Measurements from ENCODE around the gene ADD1. TPM values are rescaled to one million over a fixed set of nuclear protein-coding genes. Genes with fewer than 3 reads are reported as not detected.
"Not testable (repeated sequence)": the region's sequence is repeated elsewhere in the genome, so short reads cannot be mapped to it uniquely, and the experiment has no call there.

ADD1 gene
- total RNA-seq, 1 donor from 2014 or later: 276 TPM

DNA sequence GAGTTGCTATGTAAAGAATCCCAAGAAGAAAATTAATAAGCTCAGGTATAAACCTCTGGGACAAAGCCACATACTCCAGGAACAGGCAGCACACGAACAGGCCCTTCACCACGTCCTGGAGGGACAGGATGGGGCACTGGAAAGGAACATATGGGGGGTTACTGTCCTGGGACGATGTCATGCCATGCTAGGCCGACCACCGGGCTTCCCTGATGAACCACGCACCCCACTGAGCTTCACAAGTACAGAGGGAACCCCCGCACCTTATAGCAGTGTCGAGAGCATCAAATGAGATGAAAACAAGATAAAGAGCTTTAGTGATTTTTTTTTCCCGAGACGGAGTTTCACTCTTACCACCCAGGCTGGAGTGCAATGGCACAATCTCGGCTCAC is 100.4 kb downstream of the ADD1 start:
- Mint-ChIP-seq H3K36me3 (ENCODE audit: unreplicated experiment) (peaks cover 3% of the 10 kb centered on the region), H3K4me1 (ENCODE audit: low read depth, unreplicated experiment) (no peaks in the 10 kb centered on the region), H3K9me3 (ENCODE audit: unreplicated experiment) (no peaks in the 10 kb centered on the region), H3K27me3 (ENCODE audit: unreplicated experiment) (peaks cover 5% of the 10 kb centered on the region), H3K27ac (ENCODE audit: unreplicated experiment) (peak overlapping the region; percentile 43), H3K4me3 (ENCODE audit: unreplicated experiment) (no peak overlapping the region)
- DNase-seq: no peak
- TF ChIP-seq, protein P1, sequence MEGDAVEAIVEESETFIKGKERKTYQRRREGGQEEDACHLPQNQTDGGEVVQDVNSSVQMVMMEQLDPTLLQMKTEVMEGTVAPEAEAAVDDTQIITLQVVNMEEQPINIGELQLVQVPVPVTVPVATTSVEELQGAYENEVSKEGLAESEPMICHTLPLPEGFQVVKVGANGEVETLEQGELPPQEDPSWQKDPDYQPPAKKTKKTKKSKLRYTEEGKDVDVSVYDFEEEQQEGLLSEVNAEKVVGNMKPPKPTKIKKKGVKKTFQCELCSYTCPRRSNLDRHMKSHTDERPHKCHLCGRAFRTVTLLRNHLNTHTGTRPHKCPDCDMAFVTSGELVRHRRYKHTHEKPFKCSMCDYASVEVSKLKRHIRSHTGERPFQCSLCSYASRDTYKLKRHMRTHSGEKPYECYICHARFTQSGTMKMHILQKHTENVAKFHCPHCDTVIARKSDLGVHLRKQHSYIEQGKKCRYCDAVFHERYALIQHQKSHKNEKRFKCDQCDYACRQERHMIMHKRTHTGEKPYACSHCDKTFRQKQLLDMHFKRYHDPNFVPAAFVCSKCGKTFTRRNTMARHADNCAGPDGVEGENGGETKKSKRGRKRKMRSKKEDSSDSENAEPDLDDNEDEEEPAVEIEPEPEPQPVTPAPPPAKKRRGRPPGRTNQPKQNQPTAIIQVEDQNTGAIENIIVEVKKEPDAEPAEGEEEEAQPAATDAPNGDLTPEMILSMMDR (IDR thresholded peaks at IDR 0.05; ENCODE audit: partially characterized antibody, unreplicated experiment): no peak

DNA sequence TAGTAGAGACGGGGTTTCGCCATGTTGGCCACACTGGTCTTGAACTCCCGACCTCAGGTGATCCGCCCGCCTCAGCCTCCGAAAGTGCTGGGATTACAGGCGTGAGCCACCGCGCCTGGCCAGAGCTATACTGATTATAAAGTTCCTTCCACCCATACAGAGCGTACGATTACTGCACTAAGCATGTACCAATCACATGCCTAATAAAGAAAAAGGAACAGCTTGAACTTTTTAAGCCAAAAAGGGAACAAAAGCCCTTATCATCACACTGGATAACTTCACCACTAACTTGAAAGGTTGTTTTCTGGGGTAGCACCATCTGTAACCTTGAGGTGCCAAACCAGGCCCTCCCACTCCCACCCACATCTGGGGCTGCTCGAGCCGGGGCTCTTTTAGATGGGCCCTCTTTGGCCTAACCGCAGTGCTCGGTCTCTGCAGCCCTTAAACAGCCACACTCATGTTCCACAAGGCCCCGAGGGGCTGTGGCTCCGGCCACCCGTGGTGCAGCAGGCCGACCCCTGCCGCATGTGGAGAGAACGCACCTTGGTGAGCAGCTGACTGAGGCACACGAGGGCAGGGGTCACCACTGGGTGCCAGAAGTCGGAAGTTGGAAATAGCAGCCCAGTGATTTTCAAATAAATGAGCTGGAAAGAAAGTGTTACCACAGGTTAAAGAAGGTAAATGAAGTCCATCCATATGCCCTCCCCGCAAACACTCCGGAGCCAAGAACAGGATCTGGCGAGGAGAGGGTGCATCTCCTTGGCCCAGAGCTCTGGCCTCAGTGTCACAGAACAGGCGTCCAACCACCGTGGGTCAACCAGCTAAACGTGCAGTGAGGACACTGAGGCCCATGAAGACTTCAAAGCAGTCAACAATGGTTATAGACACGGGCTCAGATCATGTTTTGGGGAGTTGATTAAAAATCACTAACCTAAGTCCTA is 101.2 kb downstream of the ADD1 start:
- no peak overlapping the region for H3K27ac Mint-ChIP-seq (ENCODE audit: unreplicated experiment)

DNA sequence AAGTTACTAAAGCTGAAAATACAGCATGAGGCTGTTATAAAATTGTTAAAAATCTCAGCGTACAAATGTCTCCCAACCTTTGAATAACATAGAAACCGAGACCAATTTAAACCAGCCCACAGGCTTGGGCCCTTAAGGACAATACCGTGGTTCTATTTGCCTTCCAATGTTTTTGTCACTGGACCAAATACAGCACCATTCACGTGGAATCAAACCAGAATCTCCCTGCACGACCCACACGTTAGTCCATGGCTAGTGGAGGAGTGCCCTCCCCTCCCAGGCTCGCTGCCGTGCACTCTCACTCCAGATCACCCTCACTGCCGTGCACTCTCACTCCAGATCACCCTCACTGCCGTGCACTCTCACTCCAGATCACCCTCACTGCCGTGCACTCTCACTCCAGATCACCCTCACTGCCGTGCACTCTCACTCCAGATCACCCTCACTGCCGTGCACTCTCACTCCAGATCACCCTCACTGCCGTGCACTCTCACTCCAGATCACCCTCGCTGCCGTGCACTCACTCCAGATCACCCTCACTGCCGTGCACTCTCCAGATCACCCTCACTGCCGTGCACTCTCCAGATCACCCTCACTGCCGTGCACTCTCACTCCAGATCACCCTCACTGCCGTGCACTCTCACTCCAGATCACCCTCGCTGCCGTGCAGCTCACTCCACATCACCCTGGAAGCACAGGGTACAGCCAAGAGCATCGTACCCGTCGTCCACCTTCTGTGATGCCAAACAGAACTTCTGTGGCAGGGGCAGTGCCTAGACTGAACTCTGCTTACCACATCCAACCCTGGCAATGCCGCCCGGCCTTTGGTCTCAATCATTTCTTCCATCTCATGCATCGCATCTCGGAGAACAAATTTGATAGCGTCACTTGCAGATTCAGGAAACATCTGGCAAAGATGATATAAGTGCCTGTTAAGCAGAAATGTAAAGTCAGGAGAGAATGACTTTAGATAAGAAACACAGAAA is 102.3 kb downstream of the ADD1 start:
- H3K27ac Mint-ChIP-seq (ENCODE audit: unreplicated experiment); H3K36me3 Mint-ChIP-seq (ENCODE audit: unreplicated experiment); H3K27me3 Mint-ChIP-seq (ENCODE audit: unreplicated experiment); H3K9me3 Mint-ChIP-seq (ENCODE audit: unreplicated experiment); DNase-seq; H3K4me3 Mint-ChIP-seq (ENCODE audit: unreplicated experiment); H3K4me1 Mint-ChIP-seq (ENCODE audit: low read depth, unreplicated experiment): not testable (repeated sequence)

More for the DNA sequence above, 101.2 kb downstream of the ADD1 start:
- H3K9me3 Mint-ChIP-seq (ENCODE audit: unreplicated experiment): no peaks in the 10 kb centered on the region
- no peak overlapping the region for H3K4me3 Mint-ChIP-seq (ENCODE audit: unreplicated experiment)
- no peak for DNase-seq
- TF ChIP-seq, protein P1 (IDR thresholded peaks at IDR 0.05; ENCODE audit: partially characterized antibody, unreplicated experiment): no peak
- peaks cover 5% of the 10 kb centered on the region for H3K27me3 Mint-ChIP-seq (ENCODE audit: unreplicated experiment)
- H3K36me3 Mint-ChIP-seq (ENCODE audit: unreplicated experiment): peaks cover 3% of the 10 kb centered on the region
- no peaks in the 10 kb centered on the region for H3K4me1 Mint-ChIP-seq (ENCODE audit: low read depth, unreplicated experiment)

DNA sequence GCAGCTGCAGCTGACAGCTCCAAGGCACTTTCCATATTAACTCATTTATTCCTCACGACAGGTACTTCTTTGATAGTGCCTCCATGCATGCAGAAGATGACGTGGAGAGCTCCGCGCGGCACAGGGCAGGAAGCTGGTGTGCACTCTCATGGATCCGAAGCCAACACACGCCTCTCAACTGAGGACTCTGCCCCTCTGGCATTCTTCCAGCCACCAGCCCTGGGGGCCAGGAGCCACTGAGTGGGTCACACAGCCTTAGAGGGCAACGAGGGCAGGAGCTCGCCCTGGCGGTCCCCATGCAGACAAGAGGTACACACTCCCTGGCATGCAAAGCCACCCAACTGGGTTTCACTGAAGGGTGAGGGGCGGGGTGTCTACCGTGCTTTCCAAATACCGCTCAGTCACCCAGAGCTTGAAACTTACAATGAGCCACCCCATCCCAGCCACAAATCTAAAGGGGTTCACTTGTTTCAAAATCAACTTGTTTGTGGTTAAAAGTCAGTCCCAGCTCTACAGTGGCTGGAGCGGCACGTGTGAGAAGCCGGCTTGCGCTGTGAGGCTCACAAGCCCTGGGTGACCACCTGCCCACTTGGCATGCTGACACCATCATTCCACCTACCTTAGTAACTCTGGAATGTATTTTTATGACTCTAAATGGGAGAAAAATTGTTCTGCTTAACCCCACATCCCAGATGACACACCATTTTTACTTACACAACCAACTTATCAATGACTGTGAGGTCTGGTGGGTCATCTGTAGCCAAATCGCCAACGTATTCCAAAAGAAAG is 103.4 kb downstream of the ADD1 start:
- Mint-ChIP-seq H3K4me3 (ENCODE audit: unreplicated experiment) (no peak overlapping the region), H3K36me3 (ENCODE audit: unreplicated experiment) (peaks cover 3% of the 10 kb centered on the region), H3K9me3 (ENCODE audit: unreplicated experiment) (peaks cover 1% of the 10 kb centered on the region), H3K27me3 (ENCODE audit: unreplicated experiment) (peaks cover 7% of the 10 kb centered on the region), H3K27ac (ENCODE audit: unreplicated experiment) (no peak overlapping the region), H3K4me1 (ENCODE audit: low read depth, unreplicated experiment) (no peaks in the 10 kb centered on the region)
- TF ChIP-seq, protein P1 (IDR thresholded peaks at IDR 0.05; ENCODE audit: partially characterized antibody, unreplicated experiment): no peak
- no peak for DNase-seq

DNA sequence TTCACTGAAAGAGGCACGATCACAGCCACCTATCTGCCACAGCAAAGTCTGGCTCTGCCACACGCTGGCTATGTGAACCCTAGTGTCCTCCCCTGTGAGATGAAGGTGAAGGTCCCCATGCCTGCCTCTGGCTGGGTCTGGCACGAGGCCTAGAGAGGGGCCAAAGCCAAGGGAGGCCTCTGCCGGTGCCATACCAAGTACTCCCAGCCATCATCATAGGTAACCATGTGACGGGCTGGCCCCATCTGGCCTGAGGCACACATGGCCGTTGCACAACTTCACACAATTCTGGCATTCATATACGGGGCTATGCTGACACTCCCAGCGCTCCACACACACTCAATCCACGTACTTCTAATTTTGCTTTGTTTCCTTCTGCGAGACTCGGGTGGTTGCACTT is 104.3 kb downstream of the ADD1 start:
- no peaks in the 10 kb centered on the region for H3K4me1 Mint-ChIP-seq (ENCODE audit: low read depth, unreplicated experiment)
- TF ChIP-seq, protein P1 (IDR thresholded peaks at IDR 0.05; ENCODE audit: partially characterized antibody, unreplicated experiment): no peak
- H3K9me3 Mint-ChIP-seq (ENCODE audit: unreplicated experiment): peaks cover 1% of the 10 kb centered on the region
- H3K36me3 Mint-ChIP-seq (ENCODE audit: unreplicated experiment): peaks cover 3% of the 10 kb centered on the region
- peaks cover 5% of the 10 kb centered on the region for H3K27me3 Mint-ChIP-seq (ENCODE audit: unreplicated experiment)
- DNase-seq: no peak
- H3K4me3 Mint-ChIP-seq (ENCODE audit: unreplicated experiment): no peak overlapping the region
- H3K27ac Mint-ChIP-seq (ENCODE audit: unreplicated experiment): no peak overlapping the region
